Endothelial cell of umbilical vein (primary cell): ENCODE data around the gene NXN. TPM values are rescaled to one million over a fixed set of nuclear protein-coding genes. Genes with fewer than 3 reads are reported as not detected.

Source experiments
- BruUV-seq: library from RNA; stranded (reverse); fragments of 400-500 nt; replicated peaks from 2 replicates; lab custom pipeline; 2021; lab: Mats Ljungman, UMichigan
- CTCF ChIA-PET: fragments of 300-600, 350-600 bp; sonication (Branson Sonifier 250); formaldehyde crosslinking; loops from one replicate; lab custom pipeline; 2021; ENCODE audit warnings: antibody characterized with exemption, inconsistent platforms; lab: Charles Lee
- POLR2A ChIA-PET: fragments of 300-600, 350-600 bp; sonication (Branson Sonifier 250); formaldehyde crosslinking; loops from one replicate; lab custom pipeline; 2021; ENCODE audit warnings: antibody characterized with exemption, inconsistent platforms; lab: Charles Lee
- DNase-seq: peaks from one replicate; pipeline ENCODE4 v3.0.0-alpha.2; 2011; ENCODE audit warnings: low read depth, low spot score
- FAIRE-seq: peaks from 2 replicates; lab custom pipeline; 2011; peaks lifted over from hg19 to GRCh38; lab: Jason Lieb, UNC
- H2AFZ ChIP-seq: 2 replicates; pipeline ENCODE4 v1.6.0; 2012; ENCODE audit warnings: low read depth, low read length, control low read depth, inconsistent platforms
- H3K27ac ChIP-seq: 2 replicates; pipeline ENCODE4 v1.5.1; 2011; ENCODE audit warnings: low read depth, mild to moderate bottlenecking, control low read depth, low read length, moderate library complexity; ENCODE audit not compliant: insufficient read depth
- H3K27me3 ChIP-seq, 2 experiments: 2 replicates each; pipeline versions ENCODE4 v1.6.0 to v1.6.1; 2011; ENCODE audit warnings: low read length in 2 of 2, mixed read lengths in 1 of 2; ENCODE audit not compliant: control insufficient read depth in 2 of 2, insufficient read depth in 2 of 2
- H3K36me3 ChIP-seq, 2 experiments: 2 replicates in 1 of 2; 3 replicates in 1 of 2; pipeline ENCODE4 v1.5.1; 2011; ENCODE audit warnings: low read length in 2 of 2, mild to moderate bottlenecking in 1 of 2, moderate library complexity in 1 of 2; ENCODE audit not compliant: control insufficient read depth in 2 of 2, insufficient read depth in 2 of 2; ENCODE audit errors: extremely low read depth in 1 of 2
- H3K4me1 ChIP-seq: 3 replicates; pipeline ENCODE4 v1.5.1; 2011; ENCODE audit warnings: mild to moderate bottlenecking, low read length; ENCODE audit not compliant: control insufficient read depth, insufficient read depth; ENCODE audit errors: extremely low read depth
- H3K4me2 ChIP-seq: 2 replicates; pipeline ENCODE4 v1.6.1; 2011; ENCODE audit warnings: low read length, control low read depth, mixed read lengths; ENCODE audit not compliant: insufficient read depth
- H3K4me3 ChIP-seq, 3 experiments: fragments of 200-600 bp in 1 of 3; sonication (generic), shearing (Covaris generic) in 1 of 3; replicated peaks in 1 of 3; 2 replicates each; pipeline ENCODE4 v1.5.1; 2011 to 2016; ENCODE audit warnings: control low read depth in 3 of 3, low read length in 3 of 3, mild to moderate bottlenecking in 2 of 3, inconsistent platforms in 1 of 3, low read depth in 1 of 3, moderate library complexity in 1 of 3; ENCODE audit not compliant: insufficient read depth in 1 of 3
- H3K79me2 ChIP-seq: 2 replicates; pipeline ENCODE4 v1.6.0; 2012; ENCODE audit warnings: low read length, inconsistent platforms; ENCODE audit not compliant: control insufficient read depth, insufficient read depth
- H3K9ac ChIP-seq: replicated peaks from 2 replicates; pipeline ENCODE3; 2011; ENCODE audit warnings: low read length, control low read depth; ENCODE audit not compliant: insufficient read depth; ENCODE audit errors: extremely low read depth
- H3K9me1 ChIP-seq: replicated peaks from 3 replicates; pipeline ENCODE4 v1.6.0; 2011; ENCODE audit warnings: mild to moderate bottlenecking, low read length; ENCODE audit not compliant: control insufficient read depth, insufficient read depth; ENCODE audit errors: extremely low read depth
- H3K9me3 ChIP-seq: replicated peaks from 2 replicates; pipeline ENCODE4 v1.5.1; 2012; ENCODE audit warnings: low read length, inconsistent platforms; ENCODE audit not compliant: control insufficient read depth, insufficient read depth
- H4K20me1 ChIP-seq: replicated peaks from 2 replicates; pipeline ENCODE3; 2011; ENCODE audit warnings: mild to moderate bottlenecking, low read length; ENCODE audit not compliant: control insufficient read depth, insufficient read depth; ENCODE audit errors: extremely low read depth
- EZH2 ChIP-seq: IDR thresholded peaks from 2 replicates; pipeline ENCODE4 v1.6.1; 2012; ENCODE audit warnings: borderline replicate concordance, low read depth, mild to moderate bottlenecking, moderate library complexity, low read length, inconsistent platforms; ENCODE audit not compliant: severe bottlenecking
- JUN ChIP-seq: IDR thresholded peaks from 2 replicates; pipeline ENCODE4 v1.6.1; 2011; ENCODE audit warnings: borderline replicate concordance, low read depth; ENCODE audit not compliant: insufficient read length, insufficient read depth
- MAX ChIP-seq: IDR thresholded peaks from 2 replicates; pipeline ENCODE4 v1.6.1; 2011; ENCODE audit not compliant: insufficient read depth, insufficient read length
- MYC ChIP-seq: IDR thresholded peaks from one replicate; pipeline ENCODE4 v1.6.1; 2011; ENCODE audit warnings: mild to moderate bottlenecking, low read depth, low read length
- POLR2A ChIP-seq: IDR thresholded peaks from 2 replicates; pipeline ENCODE4 v1.6.1; 2012; ENCODE audit warnings: low read depth, mild to moderate bottlenecking, control low read depth, low read length
- POLR2AphosphoS5 ChIP-seq: IDR thresholded peaks from 2 replicates; pipeline ENCODE4 v1.6.1; 2012; ENCODE audit warnings: low read depth, mild to moderate bottlenecking, control low read depth, low read length, moderate library complexity; ENCODE audit not compliant: insufficient read depth
- dilution Hi-C: fragments of 300-500 bp; cut with MboI; formaldehyde crosslinking; loops from one replicate; pipeline ENCODE4 v1.15.0; 2019; ENCODE audit warnings: low sequenced_read_pairs; ENCODE audit not compliant: extremely low pct_ligation_motif_present
- intact Hi-C: fragments of 100-400 bp; cut with micrococcal nuclease; formaldehyde crosslinking; loops from one replicate; pipeline ENCODE4 v1.10.0; 2022
- polyA plus RNA-seq, 4 experiments: library from polyadenylated mRNA; depleted of rRNA in 3 of 4; stranded (reverse) in 3 of 4; unstranded in 1 of 4; fragments of >200 nt; gene quantifications; 2 replicates each; pipeline versions ENCODE4 v1.2.1 to v1.2.3, GENCODE V29; 2011 to 2012; ENCODE audit warnings: missing spikeins in 1 of 4
- total RNA-seq: library from RNA; stranded (reverse); gene quantifications from 2 replicates; pipeline ENCODE4 v1.2.3, GENCODE V29; 2021
- TF ChIP-seq, protein P1 (sequence below), 2 donors: IDR thresholded peaks; 1 replicate in 1 of 2; 2 replicates in 1 of 2; pipeline ENCODE4 v1.5.1; 2011; ENCODE audit warnings: low read length in 2 of 2, mild to moderate bottlenecking in 2 of 2, moderate library complexity in 2 of 2, control low read depth in 1 of 2, inconsistent platforms in 1 of 2, low read depth in 1 of 2; ENCODE audit not compliant: insufficient read depth in 1 of 2; ENCODE audit errors: extremely low read depth in 1 of 2

NXN gene
- total and polyA plus RNA-seq, 2 donors (not counting 3 experiments of a cell fraction or from before 2014, with no cell fraction given) = 69.5 to 77.3 TPM

DNA sequence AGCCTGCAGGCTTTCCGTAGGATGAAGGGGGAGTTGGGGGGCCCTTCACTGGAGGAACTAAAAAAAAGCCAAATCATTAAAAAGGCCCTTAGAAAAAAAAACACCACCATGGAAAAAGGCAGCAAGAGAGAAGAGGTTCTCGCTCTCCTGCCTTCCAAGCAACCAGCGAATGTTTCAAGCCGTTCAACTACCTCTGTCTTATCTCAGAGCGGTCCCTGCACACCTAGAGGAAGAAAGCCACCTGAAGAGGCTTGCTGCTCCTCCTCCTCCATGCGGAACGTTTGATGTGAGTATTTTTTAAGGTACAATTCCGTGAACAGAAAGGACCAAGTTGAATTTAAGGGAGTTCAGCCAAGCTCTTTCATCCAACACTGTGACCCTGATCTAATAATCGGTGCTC, 9.2 kb downstream of the NXN start:
- dilution Hi-C loops = no loop called here
- POLR2A ChIA-PET = interaction anchor here (0.7 kb wide), 2 partner anchors 90 to 173 kb away, joined by 4 read pairs; no protein-coding TSS in a partner anchor
- intact Hi-C loops = no loop called here

More for the DNA sequence above, 9.2 kb downstream of the NXN start:
- Histone ChIP-seq H4K20me1 (no peaks in the 10 kb centered on the region), H3K36me3 (no peaks in the 10 kb centered on the region), H3K9me1 (no peaks in the 10 kb centered on the region), H3K79me2 (peaks cover 11% of the 10 kb centered on the region), H3K27ac (no peak overlapping the region), H3K4me1 (no peaks in the 10 kb centered on the region), H2AFZ (no peak overlapping the region), H3K9me3 (no peaks in the 10 kb centered on the region), H3K4me2 (no peak overlapping the region), H3K9ac (no peak overlapping the region), H3K4me3 (no peak overlapping the region), H3K27me3 (no peaks in the 10 kb centered on the region)
- no TSS peak for BruUV-seq
- FAIRE-seq (no peak), DNase-seq (no peak)
- no peak for TF ChIP-seq MYC
- no peak for TF ChIP-seq POLR2A
- TF ChIP-seq, protein P1, sequence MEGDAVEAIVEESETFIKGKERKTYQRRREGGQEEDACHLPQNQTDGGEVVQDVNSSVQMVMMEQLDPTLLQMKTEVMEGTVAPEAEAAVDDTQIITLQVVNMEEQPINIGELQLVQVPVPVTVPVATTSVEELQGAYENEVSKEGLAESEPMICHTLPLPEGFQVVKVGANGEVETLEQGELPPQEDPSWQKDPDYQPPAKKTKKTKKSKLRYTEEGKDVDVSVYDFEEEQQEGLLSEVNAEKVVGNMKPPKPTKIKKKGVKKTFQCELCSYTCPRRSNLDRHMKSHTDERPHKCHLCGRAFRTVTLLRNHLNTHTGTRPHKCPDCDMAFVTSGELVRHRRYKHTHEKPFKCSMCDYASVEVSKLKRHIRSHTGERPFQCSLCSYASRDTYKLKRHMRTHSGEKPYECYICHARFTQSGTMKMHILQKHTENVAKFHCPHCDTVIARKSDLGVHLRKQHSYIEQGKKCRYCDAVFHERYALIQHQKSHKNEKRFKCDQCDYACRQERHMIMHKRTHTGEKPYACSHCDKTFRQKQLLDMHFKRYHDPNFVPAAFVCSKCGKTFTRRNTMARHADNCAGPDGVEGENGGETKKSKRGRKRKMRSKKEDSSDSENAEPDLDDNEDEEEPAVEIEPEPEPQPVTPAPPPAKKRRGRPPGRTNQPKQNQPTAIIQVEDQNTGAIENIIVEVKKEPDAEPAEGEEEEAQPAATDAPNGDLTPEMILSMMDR (IDR thresholded peaks at IDR 0.05; ENCODE audit: extremely low read depth in 1 of 2, insufficient read depth in 1 of 2, low read depth in 1 of 2, low read length in 2 of 2) = no peak
- no peak for TF ChIP-seq POLR2AphosphoS5
- no peak for TF ChIP-seq JUN
- no peak for TF ChIP-seq MAX
- no peak for TF ChIP-seq EZH2
- CTCF ChIA-PET = interaction anchor here (2.2 kb wide), 1 partner anchor 91 kb away, joined by 8 read pairs; no protein-coding TSS in a partner anchor
